K562 (cell line): Measurements from ENCODE around the gene ELMO3. TPM values are rescaled to one million over a fixed set of nuclear protein-coding genes. Genes with fewer than 3 reads are reported as not detected.
A peak's percentile ranks its signal among the peaks of the same experiment; 100 is the strongest.

Experiments used
- BACH1 ChIP-seq: fragments of 200-800 bp; sonication (Bioruptor generic); IDR thresholded peaks from 2 replicates; pipeline ENCODE4 v1.6.1; 2016; ENCODE audit warnings: missing genetic modification characterization, missing compliant biosample characterization
- CAMTA2 ChIP-seq: fragments of 250-450 bp; sonication (Bioruptor Pico); conservative IDR thresholded peaks from 2 replicates; pipeline ENCODE4 v1.5.1; 2022
- CEBPG ChIP-seq, 3 experiments: fragments of 200-800 bp in 1 of 3; sonication (Bioruptor generic) in 1 of 3; sonication (generic) in 1 of 3; formaldehyde crosslinking in 1 of 3; IDR thresholded peaks in 2 of 3; conservative IDR thresholded peaks in 1 of 3; 2 replicates each; pipeline versions ENCODE4 v1.6.1 to v1.8.0; 2016 to 2022; ENCODE audit warnings: missing compliant biosample characterization in 2 of 3, missing genetic modification characterization in 2 of 3, mild to moderate bottlenecking in 1 of 3, missing genetic modification reagents in 1 of 3
- DACH1 ChIP-seq: fragments of 450-650 bp; IDR thresholded peaks from 2 replicates; pipeline ENCODE4 v1.6.1; 2018; ENCODE audit not compliant: partially characterized antibody
- E2F1 ChIP-seq: sonication (generic); formaldehyde crosslinking; IDR thresholded peaks from 2 replicates; pipeline ENCODE4 v1.8.1; 2023; ENCODE audit warnings: mild to moderate bottlenecking, missing genetic modification reagents, moderate library complexity
- E2F3 ChIP-seq: fragments of 250-450 bp; sonication (Bioruptor Pico); IDR thresholded peaks from 2 replicates; pipeline ENCODE4 v1.4.0; 2020; ENCODE audit warnings: mild to moderate bottlenecking
- HDAC3 ChIP-seq: fragments of 450-650 bp; IDR thresholded peaks from 2 replicates; pipeline ENCODE4 v1.6.1; 2018; ENCODE audit warnings: borderline replicate concordance, mild to moderate bottlenecking, moderate library complexity; ENCODE audit not compliant: partially characterized antibody
- HNRNPLL ChIP-seq: fragments of 200-400 bp; formaldehyde crosslinking; IDR thresholded peaks from 2 replicates; pipeline ENCODE4 v1.6.1; 2017; ENCODE audit warnings: low read length, low read depth, mild to moderate bottlenecking; ENCODE audit not compliant: poor library complexity, severe bottlenecking
- IRF2 ChIP-seq: sonication (generic); formaldehyde crosslinking; IDR thresholded peaks from 2 replicates; pipeline ENCODE4 v1.8.1; 2022; ENCODE audit warnings: mild to moderate bottlenecking, missing genetic modification reagents
- MTA3 ChIP-seq: fragments of 450-650 bp; formaldehyde crosslinking; IDR thresholded peaks from 2 replicates; pipeline ENCODE4 v1.6.1; 2017; ENCODE audit warnings: mild to moderate bottlenecking, borderline replicate concordance
- PHF20 ChIP-seq: fragments of 450-650 bp; IDR thresholded peaks from 2 replicates; pipeline ENCODE4 v1.6.1; 2018; ENCODE audit not compliant: partially characterized antibody
- PHF8 ChIP-seq: fragments of 200-600 bp; sonication (generic); IDR thresholded peaks from 2 replicates; pipeline ENCODE4 v1.6.1; 2012; ENCODE audit warnings: mixed run types, mild to moderate bottlenecking, inconsistent platforms, low read length, moderate library complexity, borderline replicate concordance
- PML ChIP-seq: IDR thresholded peaks from 2 replicates; pipeline ENCODE4 v1.6.1; 2012; ENCODE audit warnings: low read length, inconsistent platforms
- RCOR1 ChIP-seq, 2 experiments: IDR thresholded peaks; 2 replicates each; pipeline ENCODE4 v1.6.1; 2012; ENCODE audit warnings: low read depth in 2 of 2, low read length in 2 of 2, borderline replicate concordance in 1 of 2, improper control_type of control experiment in 1 of 2
- SRSF9 ChIP-seq: fragments of 200-400 bp; formaldehyde crosslinking; IDR thresholded peaks from 2 replicates; pipeline ENCODE4 v1.6.1; 2017; ENCODE audit warnings: low read depth, low read length, borderline replicate concordance
- VEZF1 ChIP-seq: fragments of 200-800 bp; sonication (Bioruptor generic); IDR thresholded peaks from 2 replicates; pipeline ENCODE4 v1.6.1; 2017; ENCODE audit warnings: missing genetic modification characterization, missing compliant biosample characterization
- ZNF253 ChIP-seq: fragments of 250-450 bp; sonication (Bioruptor Pico); conservative IDR thresholded peaks from 2 replicates; pipeline ENCODE4 v1.6.1; 2021; ENCODE audit warnings: mild to moderate bottlenecking
- ZNF282 ChIP-seq: sonication (generic); formaldehyde crosslinking; IDR thresholded peaks from 2 replicates; pipeline ENCODE4 v1.8.1; 2023; ENCODE audit warnings: missing genetic modification reagents
- polyA plus RNA-seq, 8 experiments: library from polyadenylated mRNA; depleted of rRNA in 4 of 8; stranded (reverse) in 5 of 8; unstranded in 3 of 8; fragments of >200 nt; fragmentation: Nextera tagmentation in 2 of 8; fragmentation: Illumina TruSeq in 1 of 8; extraction: Ambion mirVana in 2 of 8; extraction: Trizol in 1 of 8; gene quantifications; 2 replicates each; pipeline versions ENCODE4 v1.2.1 to v1.2.3, GENCODE V29; 2011 to 2014; ENCODE audit warnings: inconsistent platforms in 1 of 8, missing spikeins in 1 of 8
- total RNA-seq, 7 experiments: library from RNA; depleted of rRNA in 6 of 7; stranded (reverse); fragments of >200 nt in 6 of 7; fragmentation: Illumina TruSeq in 2 of 7; extraction: Trizol in 2 of 7; gene quantifications; 2 replicates each; pipeline versions ENCODE4 v1.2.1 to v1.2.3, GENCODE V29; 2011 to 2021; ENCODE audit warnings: low replicate concordance in 1 of 7
- TF ChIP-seq, protein P1 (sequence below), 2 experiments: IDR thresholded peaks; 2 replicates each; pipeline ENCODE4 v1.6.1; 2011; ENCODE audit warnings: borderline replicate concordance in 1 of 2, control low read depth in 1 of 2, low read depth in 1 of 2, low read length in 1 of 2, mild to moderate bottlenecking in 1 of 2, mixed read lengths in 1 of 2, moderate library complexity in 1 of 2; ENCODE audit not compliant: insufficient read depth in 1 of 2, insufficient read length in 1 of 2, poor library complexity in 1 of 2, severe bottlenecking in 1 of 2; ENCODE audit errors: extremely low read depth in 1 of 2
- TF ChIP-seq, protein P2 (sequence below): fragments of 450-650 bp; IDR thresholded peaks from 2 replicates; pipeline ENCODE4 v1.6.1; 2016; ENCODE audit warnings: missing biosample characterization, missing genetic modification characterization

Gene ELMO3
- total and polyA plus RNA-seq, 9 of the 15 experiments (the other 6 are each of a cell fraction or from before 2014, with no cell fraction given): 0.04 to 5.1 (median 1.5) TPM

GRCh38 chr16:67183627-67184452 is 15.1 kb upstream of the ELMO3 start, which contains the start of gene MATCAP1 (continued):
- TF ChIP-seq HNRNPLL (peak; percentile 44), PML (peak; percentile 43; the same call in 1 of the 2 replicates), BACH1 (no peak), RCOR1 (IDR thresholded peaks at IDR 0.05; ENCODE audit: borderline replicate concordance in 1 of 2, low read depth in 2 of 2, low read length in 2 of 2) (no peak), SRSF9 (no peak), E2F1 (CRISPR knock-in tag) (no peak), ZNF282 (CRISPR knock-in tag) (no peak), ZNF253 (CRISPR knock-in tag) (no peak), IRF2 (no peak), E2F3 (CRISPR knock-in tag) (no peak), VEZF1 (CRISPR knock-in tag) (peak; percentile 87), CAMTA2 (no peak), HDAC3 (no peak), PHF8 (peak; percentile 84; the same call in 1 of the 2 replicates), DACH1 (no peak), MTA3 (peak; percentile 95), CEBPG (CRISPR knock-in tag; IDR thresholded peaks at IDR 0.05) (peak; percentile 87), CEBPG (tag; conservative IDR thresholded peaks at IDR 0.05 in 1 of 2, IDR thresholded peaks at IDR 0.05 in 1 of 2) (peak; percentile 52 to 88; a peak in 3 of 4 replicates), PHF20 (no peak)
- TF ChIP-seq, protein P1, sequence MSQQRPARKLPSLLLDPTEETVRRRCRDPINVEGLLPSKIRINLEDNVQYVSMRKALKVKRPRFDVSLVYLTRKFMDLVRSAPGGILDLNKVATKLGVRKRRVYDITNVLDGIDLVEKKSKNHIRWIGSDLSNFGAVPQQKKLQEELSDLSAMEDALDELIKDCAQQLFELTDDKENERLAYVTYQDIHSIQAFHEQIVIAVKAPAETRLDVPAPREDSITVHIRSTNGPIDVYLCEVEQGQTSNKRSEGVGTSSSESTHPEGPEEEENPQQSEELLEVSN (IDR thresholded peaks at IDR 0.05; ENCODE audit: borderline replicate concordance in 1 of 2, extremely low read depth in 1 of 2, insufficient read depth in 1 of 2, insufficient read length in 1 of 2, low read depth in 1 of 2, low read length in 1 of 2, poor library complexity in 1 of 2, severe bottlenecking in 1 of 2): peak in 1 of 2 experiments; percentile 61
- TF ChIP-seq, protein P2, sequence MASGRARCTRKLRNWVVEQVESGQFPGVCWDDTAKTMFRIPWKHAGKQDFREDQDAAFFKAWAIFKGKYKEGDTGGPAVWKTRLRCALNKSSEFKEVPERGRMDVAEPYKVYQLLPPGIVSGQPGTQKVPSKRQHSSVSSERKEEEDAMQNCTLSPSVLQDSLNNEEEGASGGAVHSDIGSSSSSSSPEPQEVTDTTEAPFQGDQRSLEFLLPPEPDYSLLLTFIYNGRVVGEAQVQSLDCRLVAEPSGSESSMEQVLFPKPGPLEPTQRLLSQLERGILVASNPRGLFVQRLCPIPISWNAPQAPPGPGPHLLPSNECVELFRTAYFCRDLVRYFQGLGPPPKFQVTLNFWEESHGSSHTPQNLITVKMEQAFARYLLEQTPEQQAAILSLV (tag): no peak
